Glutamatergic neuron (in vitro differentiated cells): ENCODE results near the gene CALCOCO1. TPM values are rescaled to one million over a fixed set of nuclear protein-coding genes. Genes with fewer than 3 reads are reported as not detected.
A peak's percentile ranks its signal among the peaks of the same experiment; 100 is the strongest.

Experiments used
- DNase-seq: peaks from one replicate; pipeline ENCODE4 v3.0.0; 2022
- H3K27ac Mint-ChIP-seq: one replicate; pipeline ENCODE4 v1.8.0; 2020; ENCODE audit warnings: mild to moderate bottlenecking, mixed read lengths, inconsistent platforms; ENCODE audit not compliant: unreplicated experiment
- H3K27me3 Mint-ChIP-seq: one replicate; pipeline ENCODE4 v1.8.0; 2020; ENCODE audit warnings: mild to moderate bottlenecking, moderate library complexity, mixed read lengths, inconsistent platforms; ENCODE audit not compliant: unreplicated experiment
- H3K36me3 Mint-ChIP-seq: one replicate; pipeline ENCODE4 v1.8.0; 2020; ENCODE audit warnings: mild to moderate bottlenecking, mixed read lengths, inconsistent platforms; ENCODE audit not compliant: unreplicated experiment
- H3K4me1 Mint-ChIP-seq: one replicate; pipeline ENCODE4 v1.8.0; 2020; ENCODE audit warnings: mild to moderate bottlenecking, low read depth, mixed read lengths, inconsistent platforms; ENCODE audit not compliant: unreplicated experiment
- H3K4me3 Mint-ChIP-seq: one replicate; pipeline ENCODE4 v1.8.0; 2020; ENCODE audit warnings: mild to moderate bottlenecking, mixed read lengths, inconsistent platforms; ENCODE audit not compliant: unreplicated experiment
- H3K9me3 Mint-ChIP-seq: one replicate; pipeline ENCODE4 v1.8.0; 2020; ENCODE audit warnings: mild to moderate bottlenecking, moderate library complexity, mixed read lengths, inconsistent platforms; ENCODE audit not compliant: unreplicated experiment
- total RNA-seq: library from RNA; stranded (reverse); fragmentation: NEBNext Ultra II Directional; extraction: Animal tissue kit (Norgen Biotek cat#: 25700); gene quantifications from one replicate; pipeline ENCODE4 v1.2.1, GENCODE V29; 2021; ENCODE audit not compliant: unreplicated experiment
- TF ChIP-seq, protein P1 (sequence below): fragments of 200-600 bp; sonication (generic); IDR thresholded peaks from one replicate; pipeline ENCODE4 v1.5.0; 2021; ENCODE audit not compliant: partially characterized antibody, unreplicated experiment

The CALCOCO1 gene
- total RNA-seq, 1 donor from 2014 or later: 151 TPM

- Mint-ChIP-seq H3K27me3 (peaks cover 15% of the 10 kb centered on the region), H3K9me3 (peaks cover 7% of the 10 kb centered on the region), H3K36me3 (no peaks in the 10 kb centered on the region), H3K4me1 (peaks cover 19% of the 10 kb centered on the region), H3K4me3 (no peak overlapping the region), H3K27ac (no peak overlapping the region)
- DNase-seq: peak; percentile 52
- TF ChIP-seq, protein P1, sequence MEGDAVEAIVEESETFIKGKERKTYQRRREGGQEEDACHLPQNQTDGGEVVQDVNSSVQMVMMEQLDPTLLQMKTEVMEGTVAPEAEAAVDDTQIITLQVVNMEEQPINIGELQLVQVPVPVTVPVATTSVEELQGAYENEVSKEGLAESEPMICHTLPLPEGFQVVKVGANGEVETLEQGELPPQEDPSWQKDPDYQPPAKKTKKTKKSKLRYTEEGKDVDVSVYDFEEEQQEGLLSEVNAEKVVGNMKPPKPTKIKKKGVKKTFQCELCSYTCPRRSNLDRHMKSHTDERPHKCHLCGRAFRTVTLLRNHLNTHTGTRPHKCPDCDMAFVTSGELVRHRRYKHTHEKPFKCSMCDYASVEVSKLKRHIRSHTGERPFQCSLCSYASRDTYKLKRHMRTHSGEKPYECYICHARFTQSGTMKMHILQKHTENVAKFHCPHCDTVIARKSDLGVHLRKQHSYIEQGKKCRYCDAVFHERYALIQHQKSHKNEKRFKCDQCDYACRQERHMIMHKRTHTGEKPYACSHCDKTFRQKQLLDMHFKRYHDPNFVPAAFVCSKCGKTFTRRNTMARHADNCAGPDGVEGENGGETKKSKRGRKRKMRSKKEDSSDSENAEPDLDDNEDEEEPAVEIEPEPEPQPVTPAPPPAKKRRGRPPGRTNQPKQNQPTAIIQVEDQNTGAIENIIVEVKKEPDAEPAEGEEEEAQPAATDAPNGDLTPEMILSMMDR: peak; percentile 8
These were observed 21.0 kb upstream of the CALCOCO1 start for GRCh38 chr12:53748072-53748840.

DNA sequence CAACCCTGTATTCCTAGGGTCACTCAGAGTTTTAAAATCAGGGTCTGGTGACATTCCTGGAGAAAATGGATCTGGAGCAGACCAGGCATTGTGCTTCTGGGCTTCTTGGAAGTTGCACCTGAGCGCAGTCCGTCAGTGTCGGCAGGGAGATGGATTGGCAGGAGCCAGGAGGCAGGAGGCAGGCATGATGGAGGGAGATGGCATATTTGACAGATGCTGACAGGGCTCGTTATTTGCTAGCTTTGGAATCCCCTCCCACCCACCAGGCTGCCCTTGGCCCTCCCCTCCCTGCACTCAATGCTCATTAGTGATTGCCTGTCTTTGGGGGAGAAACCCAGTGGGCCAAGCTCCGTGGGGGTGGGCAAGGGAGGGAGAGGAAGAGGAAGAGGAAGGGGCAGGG, 19.8 kb upstream of the CALCOCO1 start:
- Mint-ChIP-seq H3K4me3 (peak overlapping the region; percentile 60), H3K27ac (no peak overlapping the region), H3K36me3 (no peaks in the 10 kb centered on the region), H3K27me3 (peaks cover 17% of the 10 kb centered on the region), H3K4me1 (peaks cover 19% of the 10 kb centered on the region), H3K9me3 (peaks cover 7% of the 10 kb centered on the region)
- no peak for DNase-seq
- TF ChIP-seq, protein P1: no peak

DNA sequence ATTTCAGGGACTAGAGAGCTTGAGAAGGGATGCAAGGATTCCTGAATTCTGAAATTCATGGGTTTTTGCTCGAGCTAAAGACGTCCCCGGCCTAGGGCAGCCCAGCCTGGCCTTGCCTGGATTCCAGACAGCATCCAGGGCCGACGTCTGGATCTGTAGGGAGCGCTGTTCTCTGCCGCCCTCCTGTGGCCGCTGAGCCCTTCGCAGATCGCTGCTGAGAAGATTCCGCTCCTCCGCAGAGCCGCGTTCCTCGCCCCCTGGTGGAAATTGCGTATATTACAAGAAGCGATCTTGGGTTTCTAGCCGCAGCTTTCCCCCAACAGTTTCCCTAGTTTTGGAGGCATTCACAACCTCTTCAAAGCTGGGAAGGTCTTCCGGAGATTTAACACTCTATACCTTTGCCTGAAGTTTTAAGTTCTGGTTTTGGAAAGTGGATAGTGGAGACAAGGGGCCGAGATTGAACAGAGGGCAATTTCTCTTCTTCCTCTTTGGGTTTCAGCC, 19.4 kb upstream of the CALCOCO1 start:
- peaks cover 20% of the 10 kb centered on the region for H3K27me3 Mint-ChIP-seq
- peak overlapping the region; percentile 60 for H3K4me3 Mint-ChIP-seq
- no peak overlapping the region for H3K27ac Mint-ChIP-seq

GRCh38 chr12:53744751-53745150, 17.5 kb upstream of the CALCOCO1 start:
- no peak overlapping the region for H3K4me3 Mint-ChIP-seq
- TF ChIP-seq, protein P1: no peak
- H3K9me3 Mint-ChIP-seq: peaks cover 7% of the 10 kb centered on the region
- H3K36me3 Mint-ChIP-seq: no peaks in the 10 kb centered on the region
- H3K4me1 Mint-ChIP-seq: peaks cover 19% of the 10 kb centered on the region
- no peak for DNase-seq
- no peak overlapping the region for H3K27ac Mint-ChIP-seq
- H3K27me3 Mint-ChIP-seq: peaks cover 21% of the 10 kb centered on the region

More for the DNA sequence above, 19.4 kb upstream of the CALCOCO1 start:
- H3K4me1 Mint-ChIP-seq: peaks cover 19% of the 10 kb centered on the region
- peak; percentile 95 for DNase-seq
- no peaks in the 10 kb centered on the region for H3K36me3 Mint-ChIP-seq
- TF ChIP-seq, protein P1: peak; percentile 99
- H3K9me3 Mint-ChIP-seq: peaks cover 7% of the 10 kb centered on the region

DNA sequence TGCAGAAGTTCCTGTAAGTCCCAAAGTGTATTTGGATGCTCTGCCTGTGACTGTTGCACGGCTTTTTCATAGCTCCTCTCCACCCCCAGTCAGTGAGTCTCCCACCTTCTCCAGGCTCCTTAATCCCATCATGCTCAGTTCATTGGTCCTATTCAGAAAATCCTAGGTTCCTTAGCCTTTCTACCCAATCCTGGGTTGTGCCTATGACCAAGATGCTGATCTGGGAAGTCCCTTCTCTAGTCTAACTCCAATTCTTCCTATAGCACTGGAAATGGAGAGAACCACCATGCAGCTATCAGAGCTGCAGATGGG, 16.8 kb upstream of the CALCOCO1 start:
- DNase-seq: no peak
- Mint-ChIP-seq H3K4me1 (peaks cover 19% of the 10 kb centered on the region), H3K4me3 (no peak overlapping the region), H3K27ac (no peak overlapping the region), H3K9me3 (peaks cover 8% of the 10 kb centered on the region), H3K36me3 (no peaks in the 10 kb centered on the region), H3K27me3 (peaks cover 23% of the 10 kb centered on the region)
- TF ChIP-seq, protein P1: no peak
